IMR-90 (cell line): ENCODE measurements around the gene CYFIP2. TPM values are rescaled to one million over a fixed set of nuclear protein-coding genes. Genes with fewer than 3 reads are reported as not detected.

Experiments
- ATAC-seq: fragments of 200-7000 bp; cut with Tn5 transposase; 2 replicates; pipeline ENCODE4 v1.9.1; 2020; ENCODE audit warnings: low read depth, mild to moderate bottlenecking, moderate library complexity
- BruUV-seq: library from RNA; stranded (reverse); fragments of 400-500 nt; replicated peaks from 2 replicates; lab custom pipeline; 2021; lab: Mats Ljungman, UMichigan
- CTCF ChIA-PET: fragments of 300-600 bp; formaldehyde crosslinking; extraction: SDS; loops from one replicate; lab custom pipeline; 2021; ENCODE audit warnings: antibody characterized with exemption; lab: Yijun Ruan, JAX
- POLR2A ChIA-PET: fragments of 300-600 bp; sonication (Branson Sonifier 250); formaldehyde crosslinking; loops from one replicate; lab custom pipeline; 2022; ENCODE audit warnings: antibody characterized with exemption; ENCODE audit not compliant: unreplicated experiment; lab: Charles Lee
- DNase-seq: peaks from one replicate; pipeline ENCODE4 v3.0.0; 2013
- H2AFZ ChIP-seq: replicated peaks from 2 replicates; pipeline ENCODE3; 2013; ENCODE audit warnings: low read length, mild to moderate bottlenecking; ENCODE audit not compliant: poor library complexity
- H2AK5ac ChIP-seq: 2 replicates; pipeline ENCODE4 v1.6.1; 2013; ENCODE audit warnings: low read depth, low read length, inconsistent platforms
- H2AK9ac ChIP-seq: replicated peaks from 2 replicates; pipeline ENCODE3; 2013; ENCODE audit warnings: mild to moderate bottlenecking, low read depth, low read length, moderate library complexity; ENCODE audit not compliant: poor library complexity
- H2BK120ac ChIP-seq: 2 replicates; pipeline ENCODE4 v1.6.1; 2013; ENCODE audit warnings: low read depth, low read length, inconsistent platforms
- H2BK15ac ChIP-seq: 3 replicates; pipeline ENCODE4 v1.6.1; 2013; ENCODE audit warnings: low read depth, low read length, inconsistent platforms
- H2BK20ac ChIP-seq: 2 replicates; pipeline ENCODE4 v1.6.1; 2013; ENCODE audit warnings: low read depth, mild to moderate bottlenecking, inconsistent platforms, low read length, moderate library complexity
- H2BK5ac ChIP-seq: 2 replicates; pipeline ENCODE4 v1.6.1; 2013; ENCODE audit warnings: mild to moderate bottlenecking, low read depth, low read length, inconsistent platforms; ENCODE audit not compliant: poor library complexity, severe bottlenecking
- H3K14ac ChIP-seq: replicated peaks from 2 replicates; pipeline ENCODE4 v1.6.1; 2013; ENCODE audit warnings: low read depth, low read length, inconsistent platforms
- H3K18ac ChIP-seq: 2 replicates; pipeline ENCODE4 v1.6.1; 2013; ENCODE audit warnings: low read depth, low read length, control low read depth
- H3K23ac ChIP-seq: 2 replicates; pipeline ENCODE4 v1.6.1; 2013; ENCODE audit warnings: low read depth, low read length, inconsistent platforms
- H3K27ac ChIP-seq: 2 replicates; pipeline ENCODE4 v1.5.1; 2013; ENCODE audit warnings: mild to moderate bottlenecking, control low read depth, low read length; ENCODE audit not compliant: insufficient read depth
- H3K27me3 ChIP-seq: 2 replicates; pipeline ENCODE4 v1.6.1; 2013; ENCODE audit warnings: low read length; ENCODE audit not compliant: control insufficient read depth, insufficient read depth
- H3K36me3 ChIP-seq: 2 replicates; pipeline ENCODE4 v1.6.1; 2013; ENCODE audit warnings: low read length, mixed read lengths; ENCODE audit not compliant: control insufficient read depth, insufficient read depth
- H3K4ac ChIP-seq: 2 replicates; pipeline ENCODE4 v1.6.1; 2013; ENCODE audit warnings: low read depth, low read length, inconsistent platforms
- H3K4me1 ChIP-seq: 2 replicates; pipeline ENCODE4 v1.6.1; 2013; ENCODE audit warnings: low read length, mixed read lengths; ENCODE audit not compliant: control insufficient read depth, insufficient read depth
- H3K4me2 ChIP-seq: 2 replicates; pipeline ENCODE4 v1.6.1; 2013; ENCODE audit warnings: low read depth, mild to moderate bottlenecking, control low read depth, low read length, moderate library complexity
- H3K4me3 ChIP-seq: 2 replicates; pipeline ENCODE4 v1.5.1; 2013; ENCODE audit warnings: low read depth, mild to moderate bottlenecking, control low read depth, low read length, moderate library complexity; ENCODE audit not compliant: insufficient read depth
- H3K56ac ChIP-seq: 2 replicates; pipeline ENCODE4 v1.6.1; 2013; ENCODE audit warnings: low read length, inconsistent platforms; ENCODE audit not compliant: insufficient read depth; ENCODE audit errors: extremely low read depth
- H3K79me1 ChIP-seq, 2 experiments: 2 replicates each; pipeline ENCODE4 v1.6.1; 2013; ENCODE audit warnings: low read length in 2 of 2, inconsistent platforms in 1 of 2, low read depth in 1 of 2
- H3K9ac ChIP-seq: 2 replicates; pipeline ENCODE4 v1.6.1; 2013; ENCODE audit warnings: low read depth, low read length, control low read depth
- H3K9me1 ChIP-seq: 2 replicates; pipeline ENCODE4 v1.6.1; 2013; ENCODE audit warnings: low read length, inconsistent platforms; ENCODE audit not compliant: insufficient read depth
- H3K9me3 ChIP-seq: 2 replicates; pipeline ENCODE4 v1.6.1; 2013; ENCODE audit warnings: low read length; ENCODE audit not compliant: control insufficient read depth, insufficient read depth
- H4K20me1 ChIP-seq: 2 replicates; pipeline ENCODE4 v1.6.1; 2013; ENCODE audit warnings: low read length, inconsistent platforms; ENCODE audit not compliant: insufficient read depth
- H4K5ac ChIP-seq: 2 replicates; pipeline ENCODE4 v1.6.1; 2013; ENCODE audit warnings: mild to moderate bottlenecking, low read depth, low read length, control low read depth
- H4K8ac ChIP-seq, 2 experiments: 2 replicates each; pipeline ENCODE4 v1.6.1; 2013; ENCODE audit warnings: low read depth in 2 of 2, low read length in 2 of 2, control low read depth in 1 of 2, inconsistent platforms in 1 of 2
- H4K91ac ChIP-seq: 2 replicates; pipeline ENCODE4 v1.6.1; 2013; ENCODE audit warnings: low read depth, low read length, inconsistent platforms; ENCODE audit not compliant: insufficient read depth
- BHLHE40 ChIP-seq: fragments of 150-350 bp; IDR thresholded peaks from 2 replicates; pipeline ENCODE4 v1.6.1; 2016; ENCODE audit warnings: mild to moderate bottlenecking, low read depth, low read length
- CEBPB ChIP-seq: IDR thresholded peaks from 2 replicates; pipeline ENCODE4 v1.6.1; 2012; ENCODE audit warnings: low read depth, low read length, improper control_type of control experiment
- CHD1 ChIP-seq: IDR thresholded peaks from 2 replicates; pipeline ENCODE4 v1.6.1; 2012; ENCODE audit warnings: low read depth, low read length, improper control_type of control experiment
- FOS ChIP-seq: fragments of 150-350 bp; IDR thresholded peaks from 2 replicates; pipeline ENCODE4 v1.6.1; 2016; ENCODE audit warnings: low read depth, low read length
- MAFK ChIP-seq: IDR thresholded peaks from 2 replicates; pipeline ENCODE4 v1.6.1; 2012; ENCODE audit warnings: low read depth, low read length, improper control_type of control experiment
- MAZ ChIP-seq: IDR thresholded peaks from 2 replicates; pipeline ENCODE4 v1.6.1; 2012; ENCODE audit warnings: low read depth, mild to moderate bottlenecking, low read length, improper control_type of control experiment, moderate library complexity, borderline replicate concordance
- MXI1 ChIP-seq: IDR thresholded peaks from 2 replicates; pipeline ENCODE4 v1.6.1; 2012; ENCODE audit warnings: low read depth, mild to moderate bottlenecking, low read length, moderate library complexity, borderline replicate concordance
- NFE2L2 ChIP-seq: fragments of 150-350 bp; IDR thresholded peaks from 2 replicates; pipeline ENCODE4 v1.6.1; 2016; ENCODE audit warnings: low read depth, mild to moderate bottlenecking, low read length
- RAD21 ChIP-seq: IDR thresholded peaks from 2 replicates; pipeline ENCODE4 v1.6.1; 2012; ENCODE audit warnings: low read length, improper control_type of control experiment
- RCOR1 ChIP-seq: IDR thresholded peaks from 2 replicates; pipeline ENCODE4 v1.6.1; 2012; ENCODE audit warnings: mild to moderate bottlenecking, low read length, improper control_type of control experiment; ENCODE audit not compliant: insufficient replicate concordance
- RFX5 ChIP-seq: IDR thresholded peaks from 2 replicates; pipeline ENCODE4 v1.8.0; 2012; ENCODE audit warnings: low read depth, mild to moderate bottlenecking, low read length, moderate library complexity
- SMC3 ChIP-seq: fragments of 150-350 bp; IDR thresholded peaks from 2 replicates; pipeline ENCODE4 v1.6.1; 2016; ENCODE audit warnings: low read depth, mild to moderate bottlenecking, antibody characterized with exemption, low read length, moderate library complexity
- WGBS, 2 experiments: methylation state at CpG; one replicate each; pipeline versions ENCODE4 v1.1.5 to v1.1.7; 2013; ENCODE audit warnings: missing lambda C conversion rate in 2 of 2; ENCODE audit not compliant: insufficient read length in 1 of 2; ENCODE audit errors: extremely low coverage in 2 of 2; 5-methylcytosine and 5-hydroxymethylcytosine counted together
- dilution Hi-C: fragments of 300-500 bp; cut with HindIII; formaldehyde crosslinking; loops from one replicate; pipeline ENCODE4 v1.14.3; 2018; ENCODE audit warnings: low sequenced_read_pairs; ENCODE audit not compliant: unreplicated experiment
- in situ Hi-C: fragments of 300-500 bp; cut with MboI; formaldehyde crosslinking; loops from 3 replicates; pipeline ENCODE4 v1.14.3; 2019; ENCODE audit warnings: low sequenced_read_pairs, inconsistent platforms, mixed read lengths
- intact Hi-C: fragments of 100-400 bp; cut with micrococcal nuclease; formaldehyde crosslinking; loops from 2 replicates; pipeline ENCODE4 v1.10.0; 2022
- polyA plus RNA-seq, 3 experiments: library from polyadenylated mRNA; depleted of rRNA; stranded (reverse); fragments of >200 nt; gene quantifications; 2 replicates each; pipeline ENCODE4 v1.2.3, GENCODE V29; 2012; ENCODE audit warnings: low replicate concordance in 1 of 3
- total RNA-seq: library from RNA; depleted of rRNA; stranded (reverse); fragments of >200 nt; gene quantifications from 2 replicates; pipeline ENCODE4 v1.2.3, GENCODE V29; 2012
- TF ChIP-seq, protein P1 (sequence below): conservative IDR thresholded peaks from 2 replicates; pipeline ENCODE4 v1.5.1; 2012; ENCODE audit warnings: mild to moderate bottlenecking, low read depth, low read length, improper control_type of control experiment
- TF ChIP-seq, protein P2 (sequence below): fragments of 150-350 bp; IDR thresholded peaks from 2 replicates; pipeline ENCODE4 v1.6.1; 2016; ENCODE audit warnings: low read depth, mild to moderate bottlenecking, low read length, moderate library complexity, borderline replicate concordance
- TF ChIP-seq, protein P3 (sequence below): fragments of 150-350 bp; IDR thresholded peaks from 2 replicates; pipeline ENCODE4 v1.6.1; 2017; ENCODE audit warnings: mild to moderate bottlenecking, antibody characterized with exemption, low read length, low read depth

Gene CYFIP2
- total and polyA plus RNA-seq, 2 of the 4 experiments (the other 2 are of a cell fraction): 6.8 to 13.4 TPM

DNA sequence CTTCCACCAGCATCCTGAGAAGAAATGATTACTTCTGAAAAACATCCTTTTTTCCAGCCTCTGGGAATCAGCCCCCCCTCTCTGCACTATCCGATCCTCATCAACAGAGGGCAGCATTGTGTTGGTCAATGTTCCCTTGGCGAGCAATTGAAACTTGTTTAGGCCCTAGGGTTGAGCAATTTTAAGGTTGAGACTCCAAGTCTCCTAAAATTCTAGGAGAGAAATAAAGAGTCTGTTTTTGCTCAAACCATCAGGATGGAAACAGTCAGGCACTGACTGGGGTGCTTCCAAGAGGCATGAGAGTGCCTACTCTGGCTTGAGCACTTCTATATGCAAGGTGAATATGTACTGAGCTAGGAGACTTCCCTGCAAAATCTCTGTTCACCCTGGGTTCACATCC, 12.4 kb upstream of the CYFIP2 start:
- in situ Hi-C loops: no loop called here

More for the DNA sequence above, 12.4 kb upstream of the CYFIP2 start:
- H2BK120ac ChIP-seq: no peak overlapping the region
- H4K5ac ChIP-seq: no peak overlapping the region
- no peak overlapping the region for H2BK20ac ChIP-seq
- intact Hi-C loops (loop anchor here (1.0 to 5.0 kb wide), 3 partner anchors 59 to 224 kb away; no protein-coding TSS in a partner anchor), dilution Hi-C loops (no loop called here)
- no peak overlapping the region for H2BK15ac ChIP-seq
- no TSS peak for BruUV-seq
- no peak overlapping the region for H2AFZ ChIP-seq
- no peak overlapping the region for H2BK5ac ChIP-seq
- no peak overlapping the region for H3K23ac ChIP-seq
- H3K27ac ChIP-seq: no peak overlapping the region
- WGBS, 2 experiments: no CpG with 5 or more reads among the region's 2 CpGs
- H3K4me2 ChIP-seq: no peak overlapping the region
- ChIA-PET POLR2A (no interaction called here), CTCF (interaction anchor here (0.7 to 3.5 kb wide), 6 partner anchors 10 to 75 kb away, joined by 3 to 18 read pairs (median 5); no protein-coding TSS in a partner anchor)
- H3K9me3 ChIP-seq: no peaks in the 10 kb centered on the region
- no peaks in the 10 kb centered on the region for H3K79me1 ChIP-seq
- no peak overlapping the region for H4K91ac ChIP-seq
- H3K9me1 ChIP-seq: no peaks in the 10 kb centered on the region
- no peak overlapping the region for H3K56ac ChIP-seq
- no peaks in the 10 kb centered on the region for H3K36me3 ChIP-seq
- H4K8ac ChIP-seq: no peak overlapping the region
- no peak overlapping the region for H2AK5ac ChIP-seq
- no peak overlapping the region for H2AK9ac ChIP-seq
- no peak overlapping the region for H3K18ac ChIP-seq
- H3K4ac ChIP-seq: no peak overlapping the region
- peaks cover 11% of the 10 kb centered on the region for H3K27me3 ChIP-seq
- ATAC-seq: peak; percentile 96
- no peak overlapping the region for H3K9ac ChIP-seq
- DNase-seq: peak; percentile 47
- TF ChIP-seq, protein P1, sequence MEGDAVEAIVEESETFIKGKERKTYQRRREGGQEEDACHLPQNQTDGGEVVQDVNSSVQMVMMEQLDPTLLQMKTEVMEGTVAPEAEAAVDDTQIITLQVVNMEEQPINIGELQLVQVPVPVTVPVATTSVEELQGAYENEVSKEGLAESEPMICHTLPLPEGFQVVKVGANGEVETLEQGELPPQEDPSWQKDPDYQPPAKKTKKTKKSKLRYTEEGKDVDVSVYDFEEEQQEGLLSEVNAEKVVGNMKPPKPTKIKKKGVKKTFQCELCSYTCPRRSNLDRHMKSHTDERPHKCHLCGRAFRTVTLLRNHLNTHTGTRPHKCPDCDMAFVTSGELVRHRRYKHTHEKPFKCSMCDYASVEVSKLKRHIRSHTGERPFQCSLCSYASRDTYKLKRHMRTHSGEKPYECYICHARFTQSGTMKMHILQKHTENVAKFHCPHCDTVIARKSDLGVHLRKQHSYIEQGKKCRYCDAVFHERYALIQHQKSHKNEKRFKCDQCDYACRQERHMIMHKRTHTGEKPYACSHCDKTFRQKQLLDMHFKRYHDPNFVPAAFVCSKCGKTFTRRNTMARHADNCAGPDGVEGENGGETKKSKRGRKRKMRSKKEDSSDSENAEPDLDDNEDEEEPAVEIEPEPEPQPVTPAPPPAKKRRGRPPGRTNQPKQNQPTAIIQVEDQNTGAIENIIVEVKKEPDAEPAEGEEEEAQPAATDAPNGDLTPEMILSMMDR: peak; percentile 93
- no peak for TF ChIP-seq RCOR1
- no peak for TF ChIP-seq MXI1
- TF ChIP-seq CEBPB: peak; percentile 88
- no peak for TF ChIP-seq BHLHE40
- TF ChIP-seq SMC3: peak; percentile 64
- TF ChIP-seq, protein P2, sequence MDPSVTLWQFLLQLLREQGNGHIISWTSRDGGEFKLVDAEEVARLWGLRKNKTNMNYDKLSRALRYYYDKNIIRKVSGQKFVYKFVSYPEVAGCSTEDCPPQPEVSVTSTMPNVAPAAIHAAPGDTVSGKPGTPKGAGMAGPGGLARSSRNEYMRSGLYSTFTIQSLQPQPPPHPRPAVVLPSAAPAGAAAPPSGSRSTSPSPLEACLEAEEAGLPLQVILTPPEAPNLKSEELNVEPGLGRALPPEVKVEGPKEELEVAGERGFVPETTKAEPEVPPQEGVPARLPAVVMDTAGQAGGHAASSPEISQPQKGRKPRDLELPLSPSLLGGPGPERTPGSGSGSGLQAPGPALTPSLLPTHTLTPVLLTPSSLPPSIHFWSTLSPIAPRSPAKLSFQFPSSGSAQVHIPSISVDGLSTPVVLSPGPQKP: no peak
- TF ChIP-seq NFE2L2: no peak
- no peak for TF ChIP-seq RFX5
- TF ChIP-seq, protein P3, sequence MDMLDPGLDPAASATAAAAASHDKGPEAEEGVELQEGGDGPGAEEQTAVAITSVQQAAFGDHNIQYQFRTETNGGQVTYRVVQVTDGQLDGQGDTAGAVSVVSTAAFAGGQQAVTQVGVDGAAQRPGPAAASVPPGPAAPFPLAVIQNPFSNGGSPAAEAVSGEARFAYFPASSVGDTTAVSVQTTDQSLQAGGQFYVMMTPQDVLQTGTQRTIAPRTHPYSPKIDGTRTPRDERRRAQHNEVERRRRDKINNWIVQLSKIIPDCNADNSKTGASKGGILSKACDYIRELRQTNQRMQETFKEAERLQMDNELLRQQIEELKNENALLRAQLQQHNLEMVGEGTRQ: no peak
- TF ChIP-seq MAFK: no peak
- peak; percentile 77 for TF ChIP-seq MAZ
- no peak for TF ChIP-seq CHD1
- TF ChIP-seq RAD21: peak; percentile 88
- no peak for TF ChIP-seq FOS
- H3K4me1 ChIP-seq: no peaks in the 10 kb centered on the region; the same call in 1 of the 2 replicates
- H4K20me1 ChIP-seq: no peaks in the 10 kb centered on the region
- no peak overlapping the region for H3K14ac ChIP-seq
- H3K4me3 ChIP-seq: no peak overlapping the region
